GM12873 (cell line): ENCODE data around the gene USP28.

Experiments
- TF ChIP-seq, protein P1 (sequence below): IDR thresholded peaks from 2 replicates; pipeline ENCODE4 v1.5.1; 2012; ENCODE audit warnings: low read depth, mild to moderate bottlenecking, moderate library complexity, low read length, control low read depth; ENCODE audit not compliant: insufficient read depth; ENCODE audit errors: missing control alignments

Gene USP28

DNA sequence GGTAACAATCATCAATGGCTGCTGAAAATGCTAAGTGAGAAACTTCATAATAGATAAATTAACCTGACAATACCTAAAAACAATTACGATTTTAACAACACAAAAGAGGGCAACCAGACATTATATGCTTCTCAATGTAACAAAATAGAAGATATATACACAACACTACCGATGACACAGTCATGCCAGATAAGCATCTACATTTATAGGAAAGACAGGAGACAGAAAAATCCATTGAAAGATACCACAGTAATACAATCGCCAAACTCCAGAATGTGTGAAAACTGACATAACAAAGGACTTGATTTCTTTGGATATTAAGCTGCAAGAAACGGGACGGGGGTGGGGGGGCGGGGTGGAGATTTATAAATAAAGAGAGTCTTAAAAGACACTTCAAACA lies 28.3 kb downstream of the USP28 start:
- TF ChIP-seq, protein P1, sequence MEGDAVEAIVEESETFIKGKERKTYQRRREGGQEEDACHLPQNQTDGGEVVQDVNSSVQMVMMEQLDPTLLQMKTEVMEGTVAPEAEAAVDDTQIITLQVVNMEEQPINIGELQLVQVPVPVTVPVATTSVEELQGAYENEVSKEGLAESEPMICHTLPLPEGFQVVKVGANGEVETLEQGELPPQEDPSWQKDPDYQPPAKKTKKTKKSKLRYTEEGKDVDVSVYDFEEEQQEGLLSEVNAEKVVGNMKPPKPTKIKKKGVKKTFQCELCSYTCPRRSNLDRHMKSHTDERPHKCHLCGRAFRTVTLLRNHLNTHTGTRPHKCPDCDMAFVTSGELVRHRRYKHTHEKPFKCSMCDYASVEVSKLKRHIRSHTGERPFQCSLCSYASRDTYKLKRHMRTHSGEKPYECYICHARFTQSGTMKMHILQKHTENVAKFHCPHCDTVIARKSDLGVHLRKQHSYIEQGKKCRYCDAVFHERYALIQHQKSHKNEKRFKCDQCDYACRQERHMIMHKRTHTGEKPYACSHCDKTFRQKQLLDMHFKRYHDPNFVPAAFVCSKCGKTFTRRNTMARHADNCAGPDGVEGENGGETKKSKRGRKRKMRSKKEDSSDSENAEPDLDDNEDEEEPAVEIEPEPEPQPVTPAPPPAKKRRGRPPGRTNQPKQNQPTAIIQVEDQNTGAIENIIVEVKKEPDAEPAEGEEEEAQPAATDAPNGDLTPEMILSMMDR, result no peak

DNA sequence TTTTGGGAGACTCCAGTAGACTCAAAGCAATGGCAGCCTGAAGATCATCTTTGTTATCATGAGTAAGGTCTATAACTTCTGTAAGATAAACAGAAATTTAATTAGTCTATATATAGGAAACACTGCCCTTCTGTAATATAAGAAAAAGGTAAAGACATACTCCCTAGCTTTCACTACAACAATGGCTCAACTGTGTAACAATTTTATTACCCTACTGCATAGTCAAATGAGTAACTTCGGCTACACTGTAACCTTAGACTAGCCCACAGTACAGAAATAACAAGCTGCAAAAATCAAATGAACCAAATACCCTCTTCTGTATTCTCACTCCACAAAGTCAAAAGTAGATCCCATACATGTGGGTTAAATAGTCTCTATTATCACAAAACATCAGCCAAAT lies 33.7 kb downstream of the USP28 start:
- TF ChIP-seq, protein P1, result no peak

DNA sequence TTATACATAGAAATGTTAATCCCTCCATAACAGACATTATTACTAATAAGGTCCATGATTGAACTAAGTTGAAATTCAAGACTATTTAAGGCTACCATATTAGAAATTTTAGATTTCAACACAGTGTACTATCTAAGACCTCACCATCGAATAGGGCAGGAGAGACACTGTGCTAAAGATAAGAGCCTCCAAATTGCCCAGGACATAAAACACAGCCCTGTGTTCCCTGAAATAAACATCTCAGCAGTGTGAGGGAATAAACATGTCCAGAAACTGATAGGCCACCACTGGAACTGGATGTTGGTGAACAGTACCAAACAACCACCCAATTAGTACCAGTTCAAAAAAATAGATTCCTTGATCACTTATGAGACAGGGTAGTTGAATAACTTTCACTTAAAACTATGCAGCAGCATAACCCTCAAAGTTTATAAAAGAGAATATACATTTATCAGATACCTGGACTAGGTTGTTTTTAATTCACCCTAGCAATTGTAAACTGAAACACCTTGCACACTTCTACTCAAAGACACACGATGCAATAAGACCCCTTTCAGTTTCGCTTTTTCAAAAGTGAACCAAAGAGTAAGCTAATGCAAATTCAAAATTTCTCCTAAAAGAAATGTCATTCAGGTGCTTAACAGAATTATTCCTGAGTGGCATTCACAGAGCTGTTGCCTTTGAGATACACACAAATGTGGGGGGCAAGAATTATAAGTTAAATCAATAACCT lies 34.3 kb downstream of the USP28 start:
- TF ChIP-seq, protein P1, result no peak

DNA sequence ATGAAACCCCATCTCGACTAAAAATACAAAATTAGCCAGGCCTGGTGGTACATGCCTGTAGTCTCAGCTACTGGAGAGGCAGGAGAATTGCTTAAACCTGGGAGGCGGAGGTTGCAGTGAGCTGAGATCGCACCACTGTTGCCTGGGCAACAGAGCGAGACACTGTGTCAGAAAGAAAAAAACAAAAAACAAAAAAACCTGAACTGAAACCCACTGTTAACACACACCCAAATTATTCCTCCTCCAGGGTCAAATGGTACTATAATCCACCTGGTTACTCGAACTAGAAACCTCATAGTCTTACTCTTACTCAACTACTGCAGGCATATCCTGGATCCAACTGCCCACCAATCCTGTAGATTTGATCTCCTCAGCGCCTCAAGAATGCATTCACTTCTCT lies 35.5 kb downstream of the USP28 start:
- TF ChIP-seq, protein P1, result no peak

DNA sequence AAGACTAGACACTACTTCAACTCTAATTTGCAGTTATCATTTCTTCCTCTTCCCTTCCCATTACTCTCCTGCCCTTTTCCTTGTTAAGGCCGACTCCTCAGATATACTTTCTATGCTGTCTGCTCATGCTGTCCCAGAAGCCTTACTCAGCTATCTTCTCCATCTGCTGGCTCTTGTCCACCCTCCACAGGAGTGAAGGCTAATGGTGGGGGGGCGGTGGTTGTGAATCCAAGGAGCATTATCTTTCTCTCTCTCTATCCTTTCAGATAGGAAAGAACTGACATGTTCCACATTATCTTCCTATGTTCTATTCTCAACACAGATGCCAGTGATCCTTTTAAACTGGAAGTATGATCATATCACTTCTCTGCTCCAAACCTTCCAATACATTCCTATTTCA lies 37.4 kb downstream of the USP28 start:
- TF ChIP-seq, protein P1, result no peak

DNA sequence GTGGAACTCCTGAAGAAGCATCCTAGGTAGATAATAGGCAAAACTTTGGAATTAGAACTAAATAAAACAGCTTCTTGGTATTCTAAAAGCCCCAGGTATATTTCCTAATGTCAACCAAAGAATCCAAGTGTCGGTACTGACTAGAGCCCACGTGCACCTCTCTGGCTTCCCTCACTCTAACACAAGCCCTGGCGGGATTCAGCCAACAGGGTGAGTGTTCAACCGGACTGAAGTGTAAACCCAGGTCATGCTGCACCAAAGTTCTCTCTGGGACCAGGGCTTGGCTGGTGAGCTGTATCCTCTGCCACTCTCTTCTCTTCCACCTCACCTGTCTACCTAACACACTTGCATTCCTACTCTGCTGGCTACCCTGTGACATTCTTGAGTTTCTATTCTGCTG lies 40.1 kb downstream of the USP28 start:
- TF ChIP-seq, protein P1, result no peak

DNA sequence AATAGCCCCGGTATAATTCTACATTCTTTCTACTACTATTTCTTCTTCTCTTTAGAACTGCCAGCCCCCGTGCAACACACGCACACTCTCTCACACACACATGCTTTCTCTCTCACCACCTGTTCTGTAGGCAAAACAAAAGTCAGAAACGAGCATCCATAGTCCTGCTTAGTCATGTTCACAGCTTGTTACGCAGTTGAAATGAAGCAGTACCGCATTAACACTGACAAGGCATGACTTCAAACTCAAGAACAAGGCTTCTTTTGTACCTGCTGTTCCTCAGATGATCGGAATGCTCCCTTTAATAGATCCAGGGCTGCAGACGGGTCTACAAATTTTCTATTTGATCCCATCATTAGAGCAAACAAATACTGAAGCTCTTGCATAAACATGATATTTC lies 42.2 kb downstream of the USP28 start:
- TF ChIP-seq, protein P1, result no peak
